ENCODE measurements around the gene R3HDM2.
"Not testable (repeated sequence)": the region's sequence is repeated elsewhere in the genome, so short reads cannot be mapped to it uniquely, and the experiment has no call there.

GRCh38 chr12:57414160-57414559 is 16.7 kb downstream of the R3HDM2 start:
- TF ChIP-seq CTCF (IDR thresholded peaks at IDR 0.05 in 2 of 3, conservative IDR thresholded peaks at IDR 0.05 in 1 of 3; ENCODE audit: borderline replicate concordance in 1 of 3, insufficient read depth in 1 of 3, low read depth in 2 of 3, low read length in 2 of 3); EZH2 (IDR thresholded peaks at IDR 0.05); EZH2phosphoT487 (IDR thresholded peaks at IDR 0.05; ENCODE audit: borderline replicate concordance): not testable (repeated sequence)

All from HCT116 (cell line).